Measurements from ENCODE around the gene PNMT. TPM values are rescaled to one million over a fixed set of nuclear protein-coding genes. Genes with fewer than 3 reads are reported as not detected.

PNMT gene
- polyA plus RNA-seq, 1 donor from 2014 or later = 1.5 TPM

DNA sequence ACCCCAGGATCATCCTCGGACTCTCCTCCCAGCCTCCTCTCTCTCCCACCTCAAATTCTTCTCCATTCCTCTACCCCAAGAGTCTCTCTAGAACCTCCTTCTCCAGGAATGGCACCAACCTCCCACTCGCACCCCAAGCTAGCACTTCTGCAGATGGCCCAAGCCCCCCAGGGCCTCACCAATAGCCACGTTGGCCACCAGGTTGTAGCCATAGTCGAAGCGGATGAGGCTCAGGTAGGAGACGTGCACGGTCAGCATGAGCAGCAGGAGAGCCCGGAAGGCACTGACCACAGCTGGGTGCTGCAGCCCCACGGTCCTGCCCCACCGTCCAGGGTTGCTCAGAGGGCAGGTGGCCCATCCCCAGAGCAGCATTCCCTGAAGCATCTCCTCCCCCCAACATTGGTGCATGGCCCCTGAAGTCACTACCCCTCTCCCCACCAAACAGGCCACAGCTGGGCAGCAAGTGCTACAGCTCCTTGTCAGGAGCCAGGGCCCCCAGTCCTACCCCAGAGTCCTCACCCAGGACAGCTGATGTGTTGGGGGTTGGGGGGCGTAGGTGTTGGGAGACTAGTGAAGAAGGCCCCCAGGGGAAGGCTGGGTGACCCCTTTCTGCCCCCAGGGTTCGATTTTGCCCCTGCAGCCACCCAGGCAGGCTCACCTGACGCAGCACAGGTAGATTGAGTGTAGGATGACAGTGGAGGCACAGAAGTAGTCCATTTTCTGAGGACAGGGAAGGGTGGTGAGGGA, 5.3 kb downstream of the PNMT start:
- H3K9me2 ChIP-seq (ENCODE audit: insufficient read depth, low read length) = no peaks in the 10 kb centered on the region
- no peak overlapping the region for H2AFZ ChIP-seq (ENCODE audit: low read depth, low read length)
- no peaks in the 10 kb centered on the region for H3K9me3 ChIP-seq (ENCODE audit: low read length)
- no peaks in the 10 kb centered on the region for H3K79me2 ChIP-seq (replicated peaks; ENCODE audit: insufficient read depth, low read length)
- H3K4me2 ChIP-seq (ENCODE audit: low read length) = no peak overlapping the region
- no peaks in the 10 kb centered on the region for H4K20me1 ChIP-seq (ENCODE audit: insufficient read depth)
- H3K27ac ChIP-seq (ENCODE audit: low read length) = no peak overlapping the region
- peaks cover 9% of the 10 kb centered on the region for H3K27me3 ChIP-seq (ENCODE audit: insufficient read depth, low read depth, low read length)
- no peaks in the 10 kb centered on the region for H3K36me3 ChIP-seq (ENCODE audit: insufficient read depth, low read length)
- no peak overlapping the region for H3K9ac ChIP-seq (ENCODE audit: low read length)
- H3F3A ChIP-seq (ENCODE audit: insufficient read depth, low read length, poor library complexity, severe bottlenecking) = no peaks in the 10 kb centered on the region
- no peak overlapping the region for H3K4me3 ChIP-seq (ENCODE audit: low read length)
- TF ChIP-seq TAF1 (IDR thresholded peaks at IDR 0.05; ENCODE audit: low read depth) (no peak), MXI1 (conservative IDR thresholded peaks at IDR 0.05; ENCODE audit: poor library complexity, severe bottlenecking) (no peak), POLR2AphosphoS5 (IDR thresholded peaks at IDR 0.05) (no peak), RAD21 (conservative IDR thresholded peaks at IDR 0.05) (no peak), EZH2 (IDR thresholded peaks at IDR 0.05; ENCODE audit: borderline replicate concordance, insufficient read depth, low read length, poor library complexity, severe bottlenecking) (no peak), SMC3 (conservative IDR thresholded peaks at IDR 0.05; ENCODE audit: poor library complexity) (no peak), EP300 (conservative IDR thresholded peaks at IDR 0.05; ENCODE audit: poor library complexity, severe bottlenecking) (no peak), CTCF (IDR thresholded peaks at IDR 0.05; ENCODE audit: poor library complexity, severe bottlenecking) (no peak)
- TF ChIP-seq, protein P1, sequence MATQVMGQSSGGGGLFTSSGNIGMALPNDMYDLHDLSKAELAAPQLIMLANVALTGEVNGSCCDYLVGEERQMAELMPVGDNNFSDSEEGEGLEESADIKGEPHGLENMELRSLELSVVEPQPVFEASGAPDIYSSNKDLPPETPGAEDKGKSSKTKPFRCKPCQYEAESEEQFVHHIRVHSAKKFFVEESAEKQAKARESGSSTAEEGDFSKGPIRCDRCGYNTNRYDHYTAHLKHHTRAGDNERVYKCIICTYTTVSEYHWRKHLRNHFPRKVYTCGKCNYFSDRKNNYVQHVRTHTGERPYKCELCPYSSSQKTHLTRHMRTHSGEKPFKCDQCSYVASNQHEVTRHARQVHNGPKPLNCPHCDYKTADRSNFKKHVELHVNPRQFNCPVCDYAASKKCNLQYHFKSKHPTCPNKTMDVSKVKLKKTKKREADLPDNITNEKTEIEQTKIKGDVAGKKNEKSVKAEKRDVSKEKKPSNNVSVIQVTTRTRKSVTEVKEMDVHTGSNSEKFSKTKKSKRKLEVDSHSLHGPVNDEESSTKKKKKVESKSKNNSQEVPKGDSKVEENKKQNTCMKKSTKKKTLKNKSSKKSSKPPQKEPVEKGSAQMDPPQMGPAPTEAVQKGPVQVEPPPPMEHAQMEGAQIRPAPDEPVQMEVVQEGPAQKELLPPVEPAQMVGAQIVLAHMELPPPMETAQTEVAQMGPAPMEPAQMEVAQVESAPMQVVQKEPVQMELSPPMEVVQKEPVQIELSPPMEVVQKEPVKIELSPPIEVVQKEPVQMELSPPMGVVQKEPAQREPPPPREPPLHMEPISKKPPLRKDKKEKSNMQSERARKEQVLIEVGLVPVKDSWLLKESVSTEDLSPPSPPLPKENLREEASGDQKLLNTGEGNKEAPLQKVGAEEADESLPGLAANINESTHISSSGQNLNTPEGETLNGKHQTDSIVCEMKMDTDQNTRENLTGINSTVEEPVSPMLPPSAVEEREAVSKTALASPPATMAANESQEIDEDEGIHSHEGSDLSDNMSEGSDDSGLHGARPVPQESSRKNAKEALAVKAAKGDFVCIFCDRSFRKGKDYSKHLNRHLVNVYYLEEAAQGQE (IDR thresholded peaks at IDR 0.05; ENCODE audit: borderline replicate concordance) = no peak

GRCh38 chr17:39674179-39674578, 5.9 kb downstream of the PNMT start:
- Histone ChIP-seq H2AFZ (ENCODE audit: low read depth, low read length) (no peak overlapping the region), H4K20me1 (ENCODE audit: insufficient read depth) (no peaks in the 10 kb centered on the region), H3K9me3 (ENCODE audit: low read length) (no peaks in the 10 kb centered on the region), H3K79me2 (replicated peaks; ENCODE audit: insufficient read depth, low read length) (no peaks in the 10 kb centered on the region), H3K36me3 (ENCODE audit: insufficient read depth, low read length) (no peaks in the 10 kb centered on the region), H3K4me3 (ENCODE audit: low read length) (no peak overlapping the region), H3K27ac (ENCODE audit: low read length) (no peak overlapping the region), H3K4me2 (ENCODE audit: low read length) (no peak overlapping the region), H3K9ac (ENCODE audit: low read length) (no peak overlapping the region), H3K9me2 (ENCODE audit: insufficient read depth, low read length) (no peaks in the 10 kb centered on the region), H3F3A (ENCODE audit: insufficient read depth, low read length, poor library complexity, severe bottlenecking) (no peaks in the 10 kb centered on the region), H3K27me3 (ENCODE audit: insufficient read depth, low read depth, low read length) (peaks cover 3% of the 10 kb centered on the region)
- TF ChIP-seq EZH2 (IDR thresholded peaks at IDR 0.05; ENCODE audit: borderline replicate concordance, insufficient read depth, low read length, poor library complexity, severe bottlenecking) (no peak), POLR2AphosphoS5 (IDR thresholded peaks at IDR 0.05) (no peak), EP300 (conservative IDR thresholded peaks at IDR 0.05; ENCODE audit: poor library complexity, severe bottlenecking) (no peak), MXI1 (conservative IDR thresholded peaks at IDR 0.05; ENCODE audit: poor library complexity, severe bottlenecking) (no peak), TAF1 (IDR thresholded peaks at IDR 0.05; ENCODE audit: low read depth) (no peak), SMC3 (conservative IDR thresholded peaks at IDR 0.05; ENCODE audit: poor library complexity) (no peak), RAD21 (conservative IDR thresholded peaks at IDR 0.05) (no peak), CTCF (IDR thresholded peaks at IDR 0.05; ENCODE audit: poor library complexity, severe bottlenecking) (no peak)
- TF ChIP-seq, protein P1 (IDR thresholded peaks at IDR 0.05; ENCODE audit: borderline replicate concordance) = no peak

Measured in neural cell (in vitro differentiated cells).